ENCODE data around the gene GPR4.

Gene GPR4

GRCh38 chr19:45590300-45591003 is 11.6 kb downstream of the GPR4 start:
- no peak for DNase-seq (ENCODE audit: low read depth in 4 of 4, low spot score in 1 of 4)

- DNase-seq (ENCODE audit: low read depth in 4 of 4, low spot score in 1 of 4) = no peak
These were observed 12.2 kb downstream of the GPR4 start for GRCh38 chr19:45589768-45590167.

GRCh38 chr19:45587873-45588272 is 14.1 kb downstream of the GPR4 start:
- DNase-seq (ENCODE audit: low read depth in 4 of 4, low spot score in 1 of 4) = no peak

- no peak for DNase-seq (ENCODE audit: low read depth in 4 of 4, low spot score in 1 of 4)
These were observed 16.8 kb downstream of the GPR4 start for GRCh38 chr19:45585158-45585577.

- peak; percentile 93 to 99 (median 99) for DNase-seq (ENCODE audit: low read depth in 4 of 4, low spot score in 1 of 4)
These were observed 17.5 kb downstream of the GPR4 start, which contains the start of gene OPA3 for GRCh38 chr19:45584332-45585157. OPA3 (minus strand) TSS chr19:45584802; CDS start chr19:45584764, 38 bp downstream.

- no peak for DNase-seq (ENCODE audit: low read depth in 4 of 4, low spot score in 1 of 4)
These were observed 20.4 kb downstream of the GPR4 start for GRCh38 chr19:45581576-45581975.

GRCh38 chr19:45578861-45579260 is 23.2 kb downstream of the GPR4 start:
- DNase-seq (ENCODE audit: low read depth in 4 of 4, low spot score in 1 of 4) = no peak

GRCh38 chr19:45577111-45577905 is 24.7 kb downstream of the GPR4 start:
- DNase-seq (ENCODE audit: low read depth in 4 of 4, low spot score in 1 of 4) = no peak

GRCh38 chr19:45576682-45577081 is 25.3 kb downstream of the GPR4 start:
- DNase-seq (ENCODE audit: low read depth in 4 of 4, low spot score in 1 of 4) = no peak

- no peak for DNase-seq (ENCODE audit: low read depth in 4 of 4, low spot score in 1 of 4)
These were observed 26.8 kb downstream of the GPR4 start for GRCh38 chr19:45575216-45575615.

- DNase-seq (ENCODE audit: low read depth in 4 of 4, low spot score in 1 of 4) = no peak
These were observed 27.5 kb downstream of the GPR4 start for GRCh38 chr19:45574526-45574925.

- DNase-seq (ENCODE audit: low read depth in 4 of 4, low spot score in 1 of 4) = no peak
These were observed 30.4 kb downstream of the GPR4 start for GRCh38 chr19:45571457-45572220.

GRCh38 chr19:45569619-45570421 is 32.2 kb downstream of the GPR4 start:
- DNase-seq (ENCODE audit: low read depth in 4 of 4, low spot score in 1 of 4) = peak in 3 of 4 experiments; percentile 36 to 46 (median 37)

GRCh38 chr19:45568732-45569131 is 33.3 kb downstream of the GPR4 start:
- DNase-seq (ENCODE audit: low read depth in 4 of 4, low spot score in 1 of 4) = no peak

- DNase-seq (ENCODE audit: low read depth in 4 of 4, low spot score in 1 of 4) = no peak
These were observed 34.4 kb downstream of the GPR4 start for GRCh38 chr19:45567609-45568008.

- no peak for DNase-seq (ENCODE audit: low read depth in 4 of 4, low spot score in 1 of 4)
These were observed 37.8 kb downstream of the GPR4 start for GRCh38 chr19:45564131-45564780.

- DNase-seq (ENCODE audit: low read depth in 4 of 4, low spot score in 1 of 4) = no peak
These were observed 41.3 kb downstream of the GPR4 start for GRCh38 chr19:45560686-45561085.

- DNase-seq (ENCODE audit: low read depth in 4 of 4, low spot score in 1 of 4) = no peak
These were observed 42.0 kb downstream of the GPR4 start for GRCh38 chr19:45560038-45560437.

- peak; percentile 19 to 46 (median 32) for DNase-seq (ENCODE audit: low read depth in 4 of 4, low spot score in 1 of 4)
These were observed 43.6 kb downstream of the GPR4 start for GRCh38 chr19:45558399-45558878.

All from stimulated activated CD4-positive, alpha-beta T cell treated with anti-CD3 and anti-CD28 coated beads, Interleukin-1b, Interleukin-23, amount 100 ng/mL, for 24 hours (primary cell).